Smooth muscle cell (in vitro differentiated cells): Measurements from ENCODE around the gene SPDYC. TPM values are rescaled to one million over a fixed set of nuclear protein-coding genes. Genes with fewer than 3 reads are reported as not detected.

Source experiments
- DNase-seq: peaks from one replicate; lab custom pipeline; 2025; ENCODE audit not compliant: unreplicated experiment; lab: John Stamatoyannopoulos, UW
- H2AFZ ChIP-seq: fragments of 200-600 bp; sonication (generic); 2 replicates; pipeline ENCODE4 v1.6.0; 2016; ENCODE audit warnings: antibody characterized with exemption, low read depth, mild to moderate bottlenecking
- H3F3A ChIP-seq: fragments of 200-600 bp; sonication (generic); 2 replicates; pipeline ENCODE4 v1.6.0; 2017; ENCODE audit warnings: antibody characterized with exemption, low read depth
- H3K27ac ChIP-seq: fragments of 200-600 bp; sonication (generic); 2 replicates; pipeline ENCODE4 v1.5.1; 2016; ENCODE audit warnings: low read depth, mild to moderate bottlenecking
- H3K27me3 ChIP-seq: fragments of 200-600 bp; sonication (generic); 2 replicates; pipeline ENCODE4 v1.6.1; 2016; ENCODE audit warnings: low read depth, mild to moderate bottlenecking
- H3K36me3 ChIP-seq: fragments of 200-600 bp; sonication (generic); 2 replicates; pipeline ENCODE4 v1.5.1; 2016; ENCODE audit warnings: low read depth
- H3K4me1 ChIP-seq: fragments of 200-600 bp; sonication (generic); 2 replicates; pipeline ENCODE4 v1.5.1; 2016; ENCODE audit warnings: low read depth
- H3K4me2 ChIP-seq: fragments of 200-600 bp; sonication (generic); 2 replicates; pipeline ENCODE4 v1.6.0; 2016; ENCODE audit warnings: mild to moderate bottlenecking
- H3K4me3 ChIP-seq: fragments of 200-600 bp; sonication (generic); 2 replicates; pipeline ENCODE4 v1.5.1; 2016; ENCODE audit warnings: mild to moderate bottlenecking
- H3K79me2 ChIP-seq: fragments of 200-600 bp; sonication (generic); 2 replicates; pipeline ENCODE4 v1.6.0; 2016; ENCODE audit warnings: low read depth, mild to moderate bottlenecking
- H3K9ac ChIP-seq: fragments of 200-600 bp; sonication (generic); 2 replicates; pipeline ENCODE4 v1.6.0; 2016; ENCODE audit warnings: low read depth
- H3K9me3 ChIP-seq: fragments of 200-600 bp; sonication (generic); replicated peaks from 2 replicates; pipeline ENCODE4 v1.5.1; 2016; ENCODE audit warnings: low read depth
- H4K20me1 ChIP-seq: fragments of 200-600 bp; sonication (generic); 2 replicates; pipeline ENCODE4 v1.6.0; 2016; ENCODE audit warnings: low read depth
- CTCF ChIP-seq: fragments of 200-600 bp; sonication (generic); IDR thresholded peaks from 2 replicates; pipeline ENCODE4 v1.5.1; 2017; ENCODE audit warnings: borderline replicate concordance, mild to moderate bottlenecking, antibody characterized with exemption; ENCODE audit not compliant: insufficient read depth, poor library complexity, severe bottlenecking
- WGBS: methylation state at CpG from one replicate; pipeline ENCODE4 v1.1.7; 2016; ENCODE audit warnings: low lambda C conversion rate; 5-methylcytosine and 5-hydroxymethylcytosine counted together
- polyA plus RNA-seq: library from polyadenylated mRNA; unstranded; fragments of >200 nt; fragmentation: Nextera tagmentation; extraction: Ambion mirVana; gene quantifications from 2 replicates; pipeline ENCODE4 v1.2.1, GENCODE V29; 2016
- total RNA-seq: library from RNA; depleted of rRNA; stranded (reverse); fragments of >200 nt; gene quantifications from 2 replicates; pipeline ENCODE4 v1.2.3, GENCODE V29; 2014

Gene SPDYC
- total and polyA plus RNA-seq, 2 experiments from 2014 or later, result not detected

- Histone ChIP-seq H3K4me2 (no peak overlapping the region), H3K79me2 (peaks cover 31% of the 10 kb centered on the region), H3K4me3 (no peak overlapping the region), H2AFZ (no peak overlapping the region), H3K9me3 (no peaks in the 10 kb centered on the region), H3K27me3 (no peaks in the 10 kb centered on the region), H3K27ac (no peak overlapping the region), H3K9ac (no peak overlapping the region), H4K20me1 (peaks cover 37% of the 10 kb centered on the region), H3K4me1 (no peaks in the 10 kb centered on the region), H3K36me3 (no peaks in the 10 kb centered on the region), H3F3A (no peaks in the 10 kb centered on the region)
- DNase-seq, result no peak
- 77% methylated on average over 20 of the region's 22 CpGs for WGBS
- no peak for TF ChIP-seq CTCF
Measured at GRCh38 chr11:65184146-65184545, 14.1 kb downstream of the SPDYC start.

- no peak overlapping the region for H3K27ac ChIP-seq
- no peaks in the 10 kb centered on the region for H3F3A ChIP-seq
- H3K36me3 ChIP-seq, result no peaks in the 10 kb centered on the region
- no peak for DNase-seq
- H3K79me2 ChIP-seq, result peaks cover 31% of the 10 kb centered on the region
- H3K4me2 ChIP-seq, result no peak overlapping the region
- 83% methylated on average over 2 of the region's 2 CpGs for WGBS
- H3K4me1 ChIP-seq, result no peaks in the 10 kb centered on the region
- H3K27me3 ChIP-seq, result no peaks in the 10 kb centered on the region
- no peak for TF ChIP-seq CTCF
- H3K4me3 ChIP-seq, result no peak overlapping the region
- no peaks in the 10 kb centered on the region for H3K9me3 ChIP-seq
- H3K9ac ChIP-seq, result no peak overlapping the region
- peaks cover 37% of the 10 kb centered on the region for H4K20me1 ChIP-seq
- H2AFZ ChIP-seq, result no peak overlapping the region
Measured at GRCh38 chr11:65185171-65185570, 15.1 kb downstream of the SPDYC start.

DNA sequence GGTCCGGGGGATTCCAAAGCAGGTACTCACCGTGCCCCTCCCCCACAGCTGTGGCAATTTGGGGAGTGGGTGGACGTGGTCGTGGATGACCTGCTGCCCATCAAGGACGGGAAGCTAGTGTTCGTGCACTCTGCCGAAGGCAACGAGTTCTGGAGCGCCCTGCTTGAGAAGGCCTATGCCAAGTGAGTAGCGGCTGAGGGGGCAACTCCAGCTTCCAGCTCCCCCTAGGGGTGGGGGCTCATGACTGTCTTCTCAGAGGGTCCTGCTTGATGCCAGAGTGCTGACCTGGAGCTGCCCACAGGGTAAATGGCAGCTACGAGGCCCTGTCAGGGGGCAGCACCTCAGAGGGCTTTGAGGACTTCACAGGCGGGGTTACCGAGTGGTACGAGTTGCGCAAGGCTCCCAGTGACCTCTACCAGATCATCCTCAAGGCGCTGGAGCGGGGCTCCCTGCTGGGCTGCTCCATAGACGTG lies 15.9 kb downstream of the SPDYC start:
- Histone ChIP-seq H3K9ac (no peak overlapping the region), H3K27ac (no peak overlapping the region), H3K4me2 (no peak overlapping the region), H2AFZ (no peak overlapping the region), H3K79me2 (peaks cover 31% of the 10 kb centered on the region), H3K27me3 (no peaks in the 10 kb centered on the region), H3F3A (no peaks in the 10 kb centered on the region), H3K4me3 (no peak overlapping the region), H3K9me3 (no peaks in the 10 kb centered on the region), H4K20me1 (peaks cover 37% of the 10 kb centered on the region), H3K4me1 (no peaks in the 10 kb centered on the region), H3K36me3 (no peaks in the 10 kb centered on the region)
- peak; percentile 7 for TF ChIP-seq CTCF
- WGBS, result 91% methylated on average over 18 of the region's 18 CpGs
- no peak for DNase-seq

DNA sequence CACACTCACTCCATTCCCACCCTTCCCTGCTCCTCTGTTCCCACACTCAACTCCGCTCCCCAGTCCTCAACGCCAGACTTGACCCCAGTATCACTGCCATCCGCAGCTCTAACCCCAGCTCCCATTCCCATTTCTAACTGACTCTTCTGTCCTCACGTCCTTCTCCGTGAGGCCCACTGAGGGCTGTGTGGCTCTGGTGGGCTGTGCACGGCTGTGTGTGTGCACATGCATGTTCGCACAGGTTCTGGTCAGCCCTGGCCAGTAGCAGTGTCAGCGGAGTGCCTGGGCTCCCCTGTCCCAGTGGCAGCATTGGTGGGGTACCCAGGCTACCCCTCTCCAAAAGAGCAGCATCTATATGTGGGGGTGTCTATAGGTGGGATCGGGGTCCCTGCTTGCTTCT lies 16.7 kb downstream of the SPDYC start:
- H3K27me3 ChIP-seq, result no peaks in the 10 kb centered on the region
- H3K27ac ChIP-seq, result no peak overlapping the region
- no peaks in the 10 kb centered on the region for H3K4me1 ChIP-seq
- peaks cover 31% of the 10 kb centered on the region for H3K79me2 ChIP-seq
- no peak overlapping the region for H3K4me3 ChIP-seq
- peaks cover 44% of the 10 kb centered on the region for H4K20me1 ChIP-seq
- no peak overlapping the region for H2AFZ ChIP-seq
- DNase-seq, result no peak
- TF ChIP-seq CTCF, result no peak
- no peak overlapping the region for H3K4me2 ChIP-seq
- H3K9me3 ChIP-seq, result no peaks in the 10 kb centered on the region
- WGBS, result 98% methylated on average over 9 of the region's 9 CpGs
- H3K9ac ChIP-seq, result no peak overlapping the region
- H3K36me3 ChIP-seq, result no peaks in the 10 kb centered on the region
- no peaks in the 10 kb centered on the region for H3F3A ChIP-seq
